Natural killer cell (primary cell): ENCODE data around the gene ALOX12B. TPM values are rescaled to one million over a fixed set of nuclear protein-coding genes. Genes with fewer than 3 reads are reported as not detected.
A peak's percentile ranks its signal among the peaks of the same experiment; 100 is the strongest.

Source experiments
- ATAC-seq, 3 donors: fragments of 150-1000 bp in 2 of 3; fragments of 200-7000 bp in 1 of 3; cut with Tn5 transposase; 1 replicate in 1 of 3; 2 replicates in 2 of 3; pipeline ENCODE4 v1.10.0; 2021; ENCODE audit warnings: mild to moderate bottlenecking in 2 of 3, moderate library complexity in 2 of 3
- DNase-seq, 2 donors: peaks; one replicate each; pipeline versions ENCODE4 v3.0.0 to v3.0.0-alpha.2; 2013 to 2021; ENCODE audit warnings: mixed read lengths in 1 of 2
- H3K27ac ChIP-seq: one replicate; pipeline ENCODE4 v1.5.1; 2013; ENCODE audit warnings: mild to moderate bottlenecking, low read length
- H3K27me3 ChIP-seq: one replicate; pipeline ENCODE4 v1.6.1; 2013; ENCODE audit warnings: low read length; ENCODE audit not compliant: control insufficient read depth, insufficient read depth
- H3K36me3 ChIP-seq: one replicate; pipeline ENCODE4 v1.6.1; 2013; ENCODE audit warnings: low read length; ENCODE audit not compliant: control insufficient read depth, insufficient read depth
- H3K4me1 ChIP-seq: one replicate; pipeline ENCODE4 v1.6.1; 2013; ENCODE audit warnings: low read length; ENCODE audit not compliant: control insufficient read depth, insufficient read depth
- H3K4me3 ChIP-seq: one replicate; pipeline ENCODE4 v1.5.1; 2013; ENCODE audit warnings: low read length
- H3K9me3 ChIP-seq: one replicate; pipeline ENCODE4 v1.6.1; 2013; ENCODE audit warnings: low read length; ENCODE audit not compliant: control insufficient read depth, insufficient read depth
- H3K27ac Mint-ChIP-seq, 2 donors: one replicate each; pipeline ENCODE4 v1.8.0; 2022; ENCODE audit warnings: mild to moderate bottlenecking in 2 of 2, mixed read lengths in 2 of 2, moderate library complexity in 1 of 2
- H3K27me3 Mint-ChIP-seq, 2 donors: one replicate each; pipeline ENCODE4 v1.8.0; 2022; ENCODE audit warnings: low read depth in 2 of 2, mixed read lengths in 2 of 2
- H3K36me3 Mint-ChIP-seq: one replicate; pipeline ENCODE4 v1.8.0; 2022; ENCODE audit warnings: mixed read lengths
- H3K4me1 Mint-ChIP-seq, 2 donors: one replicate each; pipeline ENCODE4 v1.8.0; 2022; ENCODE audit warnings: mixed read lengths in 2 of 2
- H3K4me3 Mint-ChIP-seq: one replicate; pipeline ENCODE4 v1.8.0; 2022; ENCODE audit warnings: mild to moderate bottlenecking, moderate library complexity, mixed read lengths
- H3K9me3 Mint-ChIP-seq, 2 donors: one replicate each; pipeline ENCODE4 v1.8.0; 2022; ENCODE audit warnings: mixed read lengths in 2 of 2
- WGBS: methylation state at CpG from one replicate; pipeline ENCODE4 v1.1.7; 2013; ENCODE audit warnings: missing lambda C conversion rate; ENCODE audit not compliant: insufficient coverage; 5-methylcytosine and 5-hydroxymethylcytosine counted together
- intact Hi-C: fragments of 100-400 bp; cut with micrococcal nuclease; formaldehyde crosslinking; loops from one replicate; pipeline ENCODE4 v1.14.2; 2022
- total RNA-seq, 4 donors: library from RNA; stranded (reverse); fragments of 120-200 nt in 1 of 4; gene quantifications; one replicate each; pipeline versions ENCODE4 v1.2.3 to v1.2.4, GENCODE V29; 2013 to 2022
- TF ChIP-seq, protein P1 (sequence below): fragments of 200-600 bp; IDR thresholded peaks from one replicate; pipeline ENCODE4 v1.8.0; 2022; ENCODE audit warnings: antibody characterized with exemption

The ALOX12B gene
- total RNA-seq, 3 donors from 2014 or later (not counting 1 experiment from before 2014, with no cell fraction given), result 0.29 to 0.58 (median 0.56) TPM

DNA sequence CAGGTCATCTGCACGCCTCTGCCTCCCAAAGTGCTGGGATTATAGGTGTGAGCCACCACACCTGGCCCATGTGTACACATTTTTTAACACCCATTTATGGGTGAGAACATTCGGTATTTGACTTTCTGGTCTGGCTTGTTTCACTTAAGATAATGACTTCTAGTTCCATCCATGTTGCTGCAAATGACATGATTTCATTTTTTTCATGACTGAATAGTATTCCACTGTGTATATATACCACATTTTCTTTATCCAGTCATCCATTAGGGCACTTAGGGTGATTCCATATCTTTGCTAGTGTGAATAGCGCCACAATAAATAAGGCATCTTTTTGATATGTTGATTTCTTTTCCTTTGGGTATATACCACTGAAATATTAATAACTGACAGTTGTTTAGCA is 5.6 kb downstream of the ALOX12B start:
- H3K4me1 Mint-ChIP-seq, result peaks cover 0 to 14% of the 10 kb centered on the region in 2 donors
- Histone ChIP-seq H3K36me3 (no peaks in the 10 kb centered on the region), H3K27ac (no peak overlapping the region), H3K4me3 (no peak overlapping the region), H3K27me3 (no peaks in the 10 kb centered on the region), H3K9me3 (no peaks in the 10 kb centered on the region), H3K4me1 (peaks cover 19% of the 10 kb centered on the region)
- H3K9me3 Mint-ChIP-seq, result no peaks in the 10 kb centered on the region
- H3K4me3 Mint-ChIP-seq, result no peak overlapping the region
- no peak overlapping the region for H3K27ac Mint-ChIP-seq
- H3K36me3 Mint-ChIP-seq, result no peaks in the 10 kb centered on the region
- ATAC-seq, result no peak
- 87% methylated on average over 2 of the region's 3 CpGs for WGBS
- intact Hi-C loops, result loop anchor here (5.0 kb wide), 1 partner anchor 35 kb away; the partner anchor contains the start of gene ALOXE3
- peaks cover 0 to 5% of the 10 kb centered on the region in 2 donors for H3K27me3 Mint-ChIP-seq
- TF ChIP-seq, protein P1, sequence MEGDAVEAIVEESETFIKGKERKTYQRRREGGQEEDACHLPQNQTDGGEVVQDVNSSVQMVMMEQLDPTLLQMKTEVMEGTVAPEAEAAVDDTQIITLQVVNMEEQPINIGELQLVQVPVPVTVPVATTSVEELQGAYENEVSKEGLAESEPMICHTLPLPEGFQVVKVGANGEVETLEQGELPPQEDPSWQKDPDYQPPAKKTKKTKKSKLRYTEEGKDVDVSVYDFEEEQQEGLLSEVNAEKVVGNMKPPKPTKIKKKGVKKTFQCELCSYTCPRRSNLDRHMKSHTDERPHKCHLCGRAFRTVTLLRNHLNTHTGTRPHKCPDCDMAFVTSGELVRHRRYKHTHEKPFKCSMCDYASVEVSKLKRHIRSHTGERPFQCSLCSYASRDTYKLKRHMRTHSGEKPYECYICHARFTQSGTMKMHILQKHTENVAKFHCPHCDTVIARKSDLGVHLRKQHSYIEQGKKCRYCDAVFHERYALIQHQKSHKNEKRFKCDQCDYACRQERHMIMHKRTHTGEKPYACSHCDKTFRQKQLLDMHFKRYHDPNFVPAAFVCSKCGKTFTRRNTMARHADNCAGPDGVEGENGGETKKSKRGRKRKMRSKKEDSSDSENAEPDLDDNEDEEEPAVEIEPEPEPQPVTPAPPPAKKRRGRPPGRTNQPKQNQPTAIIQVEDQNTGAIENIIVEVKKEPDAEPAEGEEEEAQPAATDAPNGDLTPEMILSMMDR, result no peak
- DNase-seq, result no peak

DNA sequence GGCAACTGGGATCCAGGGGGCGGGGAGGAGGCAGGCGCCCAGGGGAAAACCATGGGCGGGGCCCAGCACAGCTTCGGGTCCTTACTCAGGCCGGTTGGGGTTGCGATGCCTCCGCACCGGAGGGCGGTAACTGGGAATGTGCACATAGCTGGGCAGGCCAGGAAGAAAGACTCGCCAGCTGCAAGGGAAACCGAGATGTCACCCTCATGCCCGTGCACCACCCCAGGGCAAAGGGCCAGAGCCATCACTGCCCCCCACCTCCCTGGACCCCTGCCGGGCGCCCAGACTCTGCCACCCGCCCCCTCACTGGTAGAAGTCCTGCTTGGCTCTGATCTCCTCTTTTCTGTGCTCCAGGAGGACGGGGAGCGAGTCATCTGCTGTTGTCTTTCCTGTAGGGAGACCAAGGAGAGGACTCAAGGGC is 6.7 kb downstream of the ALOX12B start:
- DNase-seq, result no peak
- Histone ChIP-seq H3K4me1 (peaks cover 19% of the 10 kb centered on the region), H3K36me3 (no peaks in the 10 kb centered on the region), H3K4me3 (no peak overlapping the region), H3K9me3 (no peaks in the 10 kb centered on the region), H3K27ac (no peak overlapping the region), H3K27me3 (no peaks in the 10 kb centered on the region)
- Mint-ChIP-seq H3K36me3 (no peaks in the 10 kb centered on the region), H3K4me3 (peak overlapping the region; percentile 28), H3K27ac (no peak overlapping the region), H3K9me3 (no peaks in the 10 kb centered on the region), H3K4me1 (peaks cover 0 to 14% of the 10 kb centered on the region in 2 donors), H3K27me3 (peaks cover 0 to 6% of the 10 kb centered on the region in 2 donors)
- no peak for ATAC-seq
- intact Hi-C loops, result loop anchor here (5.0 kb wide), 1 partner anchor 36 kb away; the partner anchor contains the start of gene ALOXE3
- TF ChIP-seq, protein P1, result no peak
- WGBS, result 95% methylated on average over 17 of the region's 17 CpGs

DNA sequence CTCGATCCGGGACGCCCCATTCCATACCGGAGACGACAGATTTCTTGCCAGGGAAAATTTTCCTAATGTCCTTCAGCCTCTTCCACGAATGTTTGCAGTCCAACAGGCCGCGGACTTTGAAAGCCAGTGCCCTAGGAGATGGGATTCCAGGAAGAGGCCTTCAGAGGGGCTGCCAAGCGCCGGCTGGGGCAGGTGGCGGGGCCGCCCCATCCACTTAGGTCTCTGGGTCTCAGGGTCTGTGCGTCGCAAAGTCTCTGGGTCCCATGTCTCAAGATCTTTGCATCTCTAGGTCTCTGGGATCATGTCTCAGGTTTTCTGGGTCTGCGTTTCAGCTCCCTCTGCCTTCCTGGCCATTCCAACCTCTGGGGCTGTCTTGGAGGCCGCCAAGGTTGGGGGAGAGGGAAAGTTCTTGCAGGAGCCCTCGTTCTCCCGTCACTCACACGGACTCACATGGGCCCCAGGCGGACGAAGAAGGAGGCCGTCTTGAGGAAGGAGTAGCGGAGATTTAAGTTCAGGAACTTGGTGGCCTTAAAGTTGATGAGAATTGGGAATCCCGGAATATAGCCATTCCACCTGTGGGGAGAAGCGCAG is 7.2 kb downstream of the ALOX12B start:
- Histone ChIP-seq H3K4me3 (no peak overlapping the region), H3K27me3 (no peaks in the 10 kb centered on the region), H3K36me3 (no peaks in the 10 kb centered on the region), H3K27ac (no peak overlapping the region), H3K4me1 (peaks cover 19% of the 10 kb centered on the region), H3K9me3 (no peaks in the 10 kb centered on the region)
- H3K27ac Mint-ChIP-seq, result peak overlapping the region in 1 of 2 donors; percentile 88
- H3K9me3 Mint-ChIP-seq, result no peaks in the 10 kb centered on the region
- no peaks in the 10 kb centered on the region for H3K36me3 Mint-ChIP-seq
- ATAC-seq (no peak), DNase-seq (no peak)
- H3K27me3 Mint-ChIP-seq, result peaks cover under 1 to 6% of the 10 kb centered on the region in 2 donors
- 40% methylated on average over 25 of the region's 25 CpGs for WGBS
- intact Hi-C loops, result loop anchor here (5.0 kb wide), 1 partner anchor 37 kb away; the partner anchor contains the start of gene ALOXE3
- TF ChIP-seq, protein P1, result no peak
- H3K4me3 Mint-ChIP-seq, result peak overlapping the region; percentile 90
- H3K4me1 Mint-ChIP-seq, result peaks cover 0 to 14% of the 10 kb centered on the region in 2 donors
